Naive B cell (primary cell): ENCODE results near the gene PLEKHM2. TPM values are rescaled to one million over a fixed set of nuclear protein-coding genes. Genes with fewer than 3 reads are reported as not detected.

Experiments used
- ATAC-seq, 2 donors: fragments of 150-1000 bp; cut with Tn5 transposase; 2 replicates each; pipeline ENCODE4 v1.10.0; 2021; ENCODE audit warnings: low read depth in 2 of 2, mild to moderate bottlenecking in 2 of 2, moderate library complexity in 2 of 2
- DNase-seq: peaks from one replicate; pipeline ENCODE4 v3.0.0; 2022
- H3K27ac Mint-ChIP-seq, 6 donors: one replicate each; pipeline ENCODE4 v1.8.0; 2020 to 2022; ENCODE audit warnings: mild to moderate bottlenecking in 6 of 6, mixed read lengths in 6 of 6, moderate library complexity in 5 of 6, inconsistent platforms in 2 of 6
- H3K27me3 Mint-ChIP-seq, 3 donors: one replicate each; pipeline ENCODE4 v1.8.0; 2021 to 2022; ENCODE audit warnings: mixed read lengths in 3 of 3, mild to moderate bottlenecking in 1 of 3
- H3K36me3 Mint-ChIP-seq, 2 donors: one replicate each; pipeline ENCODE4 v1.8.0; 2020 to 2022; ENCODE audit warnings: mixed read lengths in 2 of 2, inconsistent platforms in 1 of 2, mild to moderate bottlenecking in 1 of 2
- H3K4me1 Mint-ChIP-seq, 3 donors: one replicate each; pipeline ENCODE4 v1.8.0; 2020 to 2022; ENCODE audit warnings: mixed read lengths in 3 of 3, inconsistent platforms in 1 of 3, mild to moderate bottlenecking in 1 of 3, moderate library complexity in 1 of 3
- H3K4me3 Mint-ChIP-seq, 8 donors: one replicate each; pipeline ENCODE4 v1.8.0; 2020 to 2022; ENCODE audit warnings: mild to moderate bottlenecking in 8 of 8, mixed read lengths in 8 of 8, moderate library complexity in 8 of 8, inconsistent platforms in 2 of 8
- H3K9me3 Mint-ChIP-seq, 7 donors: one replicate each; pipeline ENCODE4 v1.8.0; 2020 to 2022; ENCODE audit warnings: mixed read lengths in 7 of 7, mild to moderate bottlenecking in 5 of 7, inconsistent platforms in 2 of 7, moderate library complexity in 1 of 7
- polyA plus RNA-seq, 6 donors: library from polyadenylated mRNA; unstranded; fragments of 300-500 nt; fragmentation: Illumina TruSeq; gene quantifications; one replicate each; pipeline ENCODE4 v1.2.3, GENCODE V29; 2021; ENCODE audit warnings: low read depth in 6 of 6

The PLEKHM2 gene
- polyA plus RNA-seq, 6 donors from 2014 or later = 1.9 to 13.7 (median 8.9) TPM

DNA sequence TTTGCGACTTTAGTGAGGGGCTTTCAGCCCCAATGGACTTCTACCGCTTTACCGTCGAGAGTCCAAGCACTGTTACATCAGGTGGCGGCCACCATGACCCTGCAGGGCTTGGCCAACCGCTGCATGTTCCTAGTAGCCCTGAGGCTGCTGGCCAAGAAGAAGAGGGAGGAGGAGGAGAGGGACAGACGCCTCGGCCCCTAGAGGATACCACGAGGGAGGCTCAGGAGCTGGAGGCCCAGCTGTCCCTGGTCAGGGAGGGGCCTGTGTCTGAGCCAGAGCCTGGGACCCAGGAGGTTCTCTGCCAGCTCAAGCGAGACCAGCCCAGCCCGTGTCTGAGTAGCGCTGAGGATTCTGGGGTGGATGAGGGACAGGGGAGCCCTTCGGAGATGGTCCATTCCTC, 43.3 kb downstream of the PLEKHM2 start:
- ATAC-seq = no peak
- Mint-ChIP-seq H3K9me3 (peaks cover 0 to 1% (median 0%) of the 10 kb centered on the region in 7 donors), H3K4me3 (no peak overlapping the region)

DNA sequence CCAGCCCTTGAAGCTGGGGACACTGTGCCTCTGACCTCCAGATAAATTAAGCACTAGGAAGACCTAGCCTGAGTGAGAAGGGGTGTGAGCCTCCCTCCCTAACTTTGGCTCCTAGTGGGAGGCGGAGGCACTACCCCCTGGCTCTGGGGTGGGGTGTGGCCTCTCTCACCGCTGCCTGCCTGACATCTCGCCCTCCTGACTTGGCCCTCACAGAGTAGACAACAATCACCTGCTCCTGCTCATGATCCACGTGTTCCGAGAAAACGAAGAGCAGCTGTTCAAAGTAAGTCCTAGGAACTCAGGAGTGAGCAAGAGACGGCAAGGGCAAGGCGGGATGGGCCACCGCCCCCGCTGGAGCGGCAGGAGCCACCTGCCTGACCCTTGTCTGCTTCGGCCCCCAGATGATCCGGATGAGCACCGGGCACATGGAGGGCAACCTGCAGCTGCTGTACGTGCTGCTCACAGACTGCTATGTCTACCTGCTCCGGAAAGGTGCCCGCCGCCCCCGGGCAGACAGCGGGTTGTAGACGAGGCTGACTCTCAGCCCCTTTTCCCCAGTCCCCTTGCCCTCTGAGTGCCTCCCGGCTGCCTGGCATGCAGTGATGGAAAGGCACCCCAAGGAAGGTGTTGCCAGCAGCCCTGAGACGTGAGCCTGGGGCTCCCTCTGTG, 43.9 kb downstream of the PLEKHM2 start:
- Mint-ChIP-seq H3K4me3 (no peak overlapping the region), H3K4me1 (peaks cover 0 to 4% (median 0%) of the 10 kb centered on the region in 3 donors), H3K36me3 (peaks cover 0 to 8% of the 10 kb centered on the region in 2 donors), H3K27ac (peak overlapping the region in 1 of 6 donors; percentile 72), H3K27me3 (no peaks in the 10 kb centered on the region), H3K9me3 (peaks cover 0 to 1% (median 0%) of the 10 kb centered on the region in 7 donors)
- ATAC-seq = no peak
- DNase-seq = no peak

More for the DNA sequence above, 43.3 kb downstream of the PLEKHM2 start:
- H3K27ac Mint-ChIP-seq = peak overlapping the region in 1 of 6 donors; percentile 72
- peaks cover 0 to 4% (median 0%) of the 10 kb centered on the region in 3 donors for H3K4me1 Mint-ChIP-seq
- no peak for DNase-seq
- H3K36me3 Mint-ChIP-seq = peaks cover 0 to 8% of the 10 kb centered on the region in 2 donors
- H3K27me3 Mint-ChIP-seq = no peaks in the 10 kb centered on the region

- H3K4me3 Mint-ChIP-seq = peak overlapping the region in 1 of 8 donors; percentile 60
- ATAC-seq = no peak
- H3K9me3 Mint-ChIP-seq = peaks cover 0 to 1% (median 0%) of the 10 kb centered on the region in 7 donors
- H3K4me1 Mint-ChIP-seq = peaks cover 0 to 4% (median 0%) of the 10 kb centered on the region in 3 donors
- DNase-seq = no peak
- peaks cover 0 to 8% of the 10 kb centered on the region in 2 donors for H3K36me3 Mint-ChIP-seq
- H3K27ac Mint-ChIP-seq = peak overlapping the region in 2 of 6 donors; percentile 84 to 88
- no peaks in the 10 kb centered on the region for H3K27me3 Mint-ChIP-seq
These were observed 45.0 kb downstream of the PLEKHM2 start for GRCh38 chr1:15728937-15729657.

GRCh38 chr1:15730423-15730822, 46.3 kb downstream of the PLEKHM2 start:
- peaks cover 0 to 8% of the 10 kb centered on the region in 2 donors for H3K36me3 Mint-ChIP-seq
- H3K27ac Mint-ChIP-seq = no peak overlapping the region
- no peak overlapping the region for H3K4me3 Mint-ChIP-seq
- H3K27me3 Mint-ChIP-seq = no peaks in the 10 kb centered on the region
- no peaks in the 10 kb centered on the region for H3K4me1 Mint-ChIP-seq
- peaks cover 0 to 1% (median 0%) of the 10 kb centered on the region in 7 donors for H3K9me3 Mint-ChIP-seq
- ATAC-seq (no peak), DNase-seq (no peak)

GRCh38 chr1:15730936-15731335, 46.8 kb downstream of the PLEKHM2 start:
- ATAC-seq (no peak), DNase-seq (no peak)
- Mint-ChIP-seq H3K4me3 (no peak overlapping the region), H3K27ac (peak overlapping the region in 1 of 6 donors; percentile 20), H3K36me3 (peaks cover 0 to 8% of the 10 kb centered on the region in 2 donors), H3K9me3 (peaks cover 0 to 1% (median 0%) of the 10 kb centered on the region in 7 donors), H3K27me3 (no peaks in the 10 kb centered on the region), H3K4me1 (peaks cover 0 to 3% (median 0%) of the 10 kb centered on the region in 3 donors)

- DNase-seq (no peak), ATAC-seq (no peak)
- peaks cover 0 to 1% (median 0%) of the 10 kb centered on the region in 7 donors for H3K9me3 Mint-ChIP-seq
- H3K27me3 Mint-ChIP-seq = no peaks in the 10 kb centered on the region
- H3K27ac Mint-ChIP-seq = peak overlapping the region in 1 of 6 donors; percentile 36
- H3K4me3 Mint-ChIP-seq = no peak overlapping the region
- H3K36me3 Mint-ChIP-seq = peaks cover 0 to 7% of the 10 kb centered on the region in 2 donors
- peaks cover 0 to 3% (median 0%) of the 10 kb centered on the region in 3 donors for H3K4me1 Mint-ChIP-seq
These were observed 47.9 kb downstream of the PLEKHM2 start for GRCh38 chr1:15731735-15732685.

GRCh38 chr1:15732686-15733081, 48.6 kb downstream of the PLEKHM2 start:
- no peak for ATAC-seq
- no peaks in the 10 kb centered on the region for H3K27me3 Mint-ChIP-seq
- peak overlapping the region in 1 of 8 donors; percentile 25 for H3K4me3 Mint-ChIP-seq
- H3K27ac Mint-ChIP-seq = peak overlapping the region in 2 of 6 donors; percentile 36 to 72
- peaks cover 0 to 3% (median 0%) of the 10 kb centered on the region in 3 donors for H3K4me1 Mint-ChIP-seq
- H3K36me3 Mint-ChIP-seq = peaks cover 0 to under 1% of the 10 kb centered on the region in 2 donors
- no peaks in the 10 kb centered on the region for H3K9me3 Mint-ChIP-seq
- no peak for DNase-seq

DNA sequence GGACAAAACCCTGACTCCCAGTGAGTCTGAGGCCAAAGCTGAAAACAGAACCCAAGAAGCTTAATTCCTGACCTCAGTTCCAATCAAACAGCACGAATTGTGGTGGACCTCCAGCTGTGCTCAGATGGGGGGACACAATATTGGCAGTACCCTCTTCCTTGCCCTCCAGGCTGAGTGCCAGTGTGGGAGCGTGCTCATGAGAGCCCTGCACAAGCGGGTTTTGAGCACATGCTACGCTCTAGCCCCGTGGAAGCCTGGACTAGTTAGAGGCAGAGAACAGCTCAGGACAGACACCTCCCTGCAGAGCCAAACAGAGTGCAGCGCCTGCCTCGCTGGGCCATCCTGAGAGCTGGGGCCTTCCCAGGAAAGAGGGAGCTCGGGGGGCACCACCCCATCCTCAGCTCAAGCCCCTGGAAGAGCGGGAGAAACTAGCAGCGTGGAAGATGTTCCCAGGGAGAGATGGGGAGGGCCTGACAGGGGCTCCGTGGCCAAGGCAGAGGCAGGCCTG, 49.2 kb downstream of the PLEKHM2 start:
- Mint-ChIP-seq H3K27me3 (no peaks in the 10 kb centered on the region), H3K36me3 (no peaks in the 10 kb centered on the region), H3K27ac (peak overlapping the region in 2 of 6 donors; percentile 36 to 72), H3K9me3 (no peaks in the 10 kb centered on the region), H3K4me3 (no peak overlapping the region), H3K4me1 (peaks cover 0 to 3% (median 0%) of the 10 kb centered on the region in 3 donors)
- ATAC-seq (no peak), DNase-seq (no peak)

DNA sequence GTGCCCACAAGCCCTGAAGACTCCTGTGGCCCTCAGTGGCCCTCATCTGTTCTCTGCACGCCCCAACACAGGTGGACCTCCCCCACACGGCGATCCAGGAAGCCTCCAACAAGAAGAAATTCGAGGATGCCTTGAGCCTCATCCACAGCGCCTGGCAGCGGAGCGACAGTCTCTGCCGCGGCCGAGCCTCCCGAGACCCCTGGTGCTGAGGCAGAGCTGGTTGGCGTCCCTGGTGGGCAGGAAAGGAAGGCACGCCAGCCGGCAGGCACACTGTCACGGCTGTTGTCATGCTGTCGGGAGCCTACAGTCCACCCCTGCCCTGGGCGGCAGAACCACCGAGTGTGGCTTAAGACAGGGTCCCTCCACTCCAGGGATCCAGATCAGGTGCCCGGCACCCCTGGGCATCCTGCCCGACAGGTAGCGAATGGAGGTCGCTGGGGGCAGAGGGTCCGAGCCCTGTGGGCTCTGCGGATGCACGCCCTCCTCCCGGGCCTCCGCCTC, 49.7 kb downstream of the PLEKHM2 start:
- Mint-ChIP-seq H3K36me3 (no peaks in the 10 kb centered on the region), H3K4me3 (no peak overlapping the region), H3K27me3 (no peaks in the 10 kb centered on the region), H3K4me1 (peaks cover 0 to 3% (median 0%) of the 10 kb centered on the region in 3 donors), H3K27ac (peak overlapping the region in 2 of 6 donors; percentile 36 to 52), H3K9me3 (no peaks in the 10 kb centered on the region)
- ATAC-seq (no peak), DNase-seq (no peak)

DNA sequence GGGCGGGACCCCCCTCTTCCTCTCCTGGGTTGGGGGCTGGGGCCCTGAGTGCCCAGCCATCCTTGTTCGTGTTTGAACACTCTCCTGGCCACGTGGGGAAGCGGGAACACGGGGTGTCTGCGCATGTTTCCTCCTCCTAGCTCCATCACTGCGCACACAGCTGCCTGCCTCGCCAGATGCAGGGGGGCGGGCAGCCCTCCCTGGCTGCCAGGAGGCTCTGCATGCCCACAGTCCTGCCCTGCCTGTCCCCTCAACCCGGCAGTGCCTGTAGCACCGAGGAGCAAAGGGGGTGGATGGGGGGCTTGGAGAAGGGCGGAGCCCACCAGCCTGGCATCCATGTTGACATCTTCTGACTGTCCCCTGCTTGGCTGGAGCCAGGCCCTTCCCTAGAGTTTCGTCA, 50.2 kb downstream of the PLEKHM2 start:
- Mint-ChIP-seq H3K4me3 (no peak overlapping the region), H3K4me1 (peaks cover 0 to 3% (median 0%) of the 10 kb centered on the region in 3 donors)

DNA sequence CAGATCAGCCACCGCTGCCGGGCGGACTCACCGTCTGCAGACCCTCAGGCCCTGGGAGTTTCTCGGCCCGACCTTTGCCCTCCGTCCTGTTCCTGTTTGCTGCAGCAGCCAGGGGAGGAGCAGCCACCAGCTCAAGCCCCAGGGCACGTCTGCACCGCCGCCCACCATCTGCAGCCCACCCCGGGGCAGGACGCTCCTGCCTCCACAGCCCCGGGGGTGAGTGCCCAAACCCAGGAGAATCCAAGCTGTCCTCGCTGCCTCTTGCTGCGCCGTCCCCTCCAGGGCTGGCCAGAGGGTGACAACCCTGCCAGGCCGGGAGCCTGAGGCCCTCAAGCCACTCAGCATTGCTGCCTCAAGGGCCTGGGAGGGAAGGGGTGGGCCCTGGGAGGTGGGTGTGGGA, 50.8 kb downstream of the PLEKHM2 start:
- Mint-ChIP-seq H3K9me3 (no peaks in the 10 kb centered on the region), H3K4me3 (no peak overlapping the region), H3K36me3 (no peaks in the 10 kb centered on the region), H3K27me3 (no peaks in the 10 kb centered on the region), H3K27ac (no peak overlapping the region), H3K4me1 (peaks cover 0 to 3% (median 0%) of the 10 kb centered on the region in 3 donors)
- DNase-seq (no peak), ATAC-seq (no peak)

More for the DNA sequence above, 50.2 kb downstream of the PLEKHM2 start:
- Mint-ChIP-seq H3K9me3 (no peaks in the 10 kb centered on the region), H3K27me3 (no peaks in the 10 kb centered on the region), H3K27ac (no peak overlapping the region), H3K36me3 (no peaks in the 10 kb centered on the region)
- DNase-seq (no peak), ATAC-seq (no peak)

GRCh38 chr1:15735304-15736037, 51.4 kb downstream of the PLEKHM2 start:
- Mint-ChIP-seq H3K4me3 (no peak overlapping the region), H3K4me1 (peaks cover 0 to 3% (median 0%) of the 10 kb centered on the region in 3 donors), H3K27me3 (no peaks in the 10 kb centered on the region), H3K9me3 (no peaks in the 10 kb centered on the region), H3K27ac (peak overlapping the region in 2 of 6 donors; percentile 24 to 49), H3K36me3 (no peaks in the 10 kb centered on the region)
- ATAC-seq (peak; percentile 53 to 61), DNase-seq (no peak)
